PC-9 (cell line): Measurements from ENCODE around the gene GALNT2. TPM values are rescaled to one million over a fixed set of nuclear protein-coding genes. Genes with fewer than 3 reads are reported as not detected.

ENCODE experiments used
- BruUV-seq: library from RNA; stranded (reverse); fragments of 400-500 nt; replicated peaks from 2 replicates; lab custom pipeline; 2021; lab: Mats Ljungman, UMichigan
- CTCF ChIA-PET: fragments of 300-600 bp; sonication (Branson Sonifier 250); formaldehyde crosslinking; loops from one replicate; lab custom pipeline; 2022; ENCODE audit warnings: antibody characterized with exemption; lab: Charles Lee
- POLR2A ChIA-PET: fragments of 300-600 bp; sonication (Branson Sonifier 250); formaldehyde crosslinking; loops from one replicate; lab custom pipeline; 2022; ENCODE audit warnings: antibody characterized with exemption; ENCODE audit not compliant: unreplicated experiment; lab: Charles Lee
- DNase-seq, 2 experiments: peaks; one replicate each; pipeline versions ENCODE4 v3.0.0 to v3.0.0-alpha.2; 2015 to 2022; ENCODE audit warnings: mixed read lengths in 1 of 2
- H2AFZ ChIP-seq: fragments of 200-600 bp; sonication (generic); 2 replicates; pipeline ENCODE4 v1.8.1; 2017; ENCODE audit warnings: antibody characterized with exemption
- H3F3A ChIP-seq: fragments of 200-600 bp; sonication (generic); 2 replicates; pipeline ENCODE4 v1.8.1; 2017; ENCODE audit warnings: antibody characterized with exemption, mild to moderate bottlenecking, low read depth; ENCODE audit not compliant: insufficient read depth
- H3K27ac ChIP-seq: fragments of 200-600 bp; sonication (generic); 2 replicates; pipeline ENCODE4 v1.6.1; 2016; ENCODE audit warnings: mixed run types
- H3K27me3 ChIP-seq: fragments of 200-600 bp; sonication (generic); 2 replicates; pipeline ENCODE4 v1.6.1; 2016; ENCODE audit warnings: low read depth, mixed run types; ENCODE audit not compliant: insufficient read depth
- H3K36me3 ChIP-seq: fragments of 200-600 bp; sonication (generic); 2 replicates; pipeline ENCODE4 v1.6.1; 2016; ENCODE audit warnings: low read depth, mixed run types
- H3K4me1 ChIP-seq: fragments of 200-600 bp; sonication (generic); replicated peaks from 2 replicates; pipeline ENCODE4 v1.6.1; 2016; ENCODE audit warnings: mixed run types; ENCODE audit not compliant: insufficient read depth
- H3K4me2 ChIP-seq: fragments of 200-600 bp; sonication (generic); 2 replicates; pipeline ENCODE4 v1.6.1; 2017; ENCODE audit warnings: mixed run types
- H3K4me3 ChIP-seq: fragments of 200-600 bp; sonication (generic); 2 replicates; pipeline ENCODE4 v1.6.1; 2016; ENCODE audit warnings: mixed run types
- H3K79me2 ChIP-seq: fragments of 200-600 bp; sonication (generic); 2 replicates; pipeline ENCODE4 v1.6.1; 2017; ENCODE audit warnings: low read depth, mixed run types
- H3K9me2 ChIP-seq: fragments of 200-600 bp; sonication (generic); 2 replicates; pipeline ENCODE4 v1.8.1; 2017; ENCODE audit warnings: mild to moderate bottlenecking; ENCODE audit not compliant: insufficient read depth
- H3K9me3 ChIP-seq: fragments of 200-600 bp; sonication (generic); 2 replicates; pipeline ENCODE4 v1.8.1; 2016; ENCODE audit warnings: low read depth; ENCODE audit not compliant: insufficient read depth
- H4K20me1 ChIP-seq: fragments of 200-600 bp; sonication (generic); 2 replicates; pipeline ENCODE4 v1.8.1; 2017; ENCODE audit not compliant: insufficient read depth
- EZH2 ChIP-seq: fragments of 200-600 bp; sonication (generic); IDR thresholded peaks from 2 replicates; pipeline ENCODE4 v1.8.0; 2017; ENCODE audit warnings: antibody characterized with exemption, low read depth
- intact Hi-C: fragments of 100-400 bp; cut with micrococcal nuclease; formaldehyde crosslinking; loops from one replicate; pipeline ENCODE4 v1.10.0; 2022; ENCODE audit not compliant: unreplicated experiment
- total RNA-seq: library from RNA; stranded (reverse); gene quantifications from 2 replicates; pipeline ENCODE4 v1.2.3, GENCODE V29; 2021
- TF ChIP-seq, protein P1 (sequence below): fragments of 200-600 bp; sonication (generic); conservative IDR thresholded peaks from 2 replicates; pipeline ENCODE4 v1.6.1; 2017; ENCODE audit warnings: mixed run types, antibody characterized with exemption, mild to moderate bottlenecking, moderate library complexity

The GALNT2 gene
- total RNA-seq, 1 experiment from 2014 or later, result 121 TPM

DNA sequence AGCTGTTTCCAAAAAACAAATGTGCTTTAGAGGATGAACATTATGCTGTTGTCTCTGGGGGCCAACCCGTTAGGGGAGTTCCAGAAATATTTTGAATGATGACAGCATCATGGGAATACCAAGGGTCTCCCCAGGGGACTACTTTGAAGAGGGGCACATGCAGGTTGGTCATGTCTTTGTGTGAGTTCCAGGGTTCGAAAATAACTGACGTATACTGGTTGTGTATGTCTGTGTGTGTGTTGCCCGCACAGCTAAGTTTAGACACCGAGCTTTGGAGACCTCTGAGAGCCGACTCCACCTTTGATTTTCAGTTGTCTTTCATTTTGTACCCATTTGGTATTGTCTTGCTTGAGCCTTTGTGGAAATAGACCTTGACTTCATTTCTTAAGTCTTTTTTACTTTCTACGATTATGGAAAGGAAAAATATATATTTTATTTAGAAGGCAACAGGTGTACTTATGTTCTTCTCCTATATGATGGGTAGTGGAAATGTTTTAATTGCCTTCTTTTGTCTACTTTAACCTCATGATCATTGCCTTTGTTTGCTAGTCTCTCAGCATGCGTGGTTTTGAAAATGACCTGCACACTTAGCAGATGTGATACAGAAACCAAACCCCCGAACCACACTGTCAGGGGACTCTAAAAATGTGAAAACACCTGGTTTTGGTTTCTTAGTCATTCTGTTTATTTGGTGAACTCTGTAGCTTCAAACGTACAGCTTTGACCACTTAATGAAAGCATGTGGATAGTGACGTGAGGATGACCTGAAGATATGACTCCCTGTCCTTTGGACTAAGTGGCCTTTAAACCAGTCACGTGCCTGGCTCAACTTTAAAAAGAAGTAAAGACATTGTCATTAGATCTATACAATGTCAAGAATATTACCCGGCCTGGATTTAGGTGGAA, 56.5 kb downstream of the GALNT2 start:
- Histone ChIP-seq H3K4me3 (no peak overlapping the region), H3K4me1 (peaks cover 14% of the 10 kb centered on the region), H3F3A (no peaks in the 10 kb centered on the region), H4K20me1 (peaks cover 4% of the 10 kb centered on the region; the same call in 1 of the 2 replicates), H3K36me3 (peaks cover 3% of the 10 kb centered on the region; the same call in 1 of the 2 replicates), H2AFZ (no peak overlapping the region), H3K27me3 (no peaks in the 10 kb centered on the region), H3K4me2 (no peak overlapping the region), H3K9me2 (no peaks in the 10 kb centered on the region), H3K79me2 (peaks cover 21% of the 10 kb centered on the region), H3K9me3 (no peaks in the 10 kb centered on the region), H3K27ac (no peak overlapping the region)
- POLR2A ChIA-PET, result no interaction called here
- BruUV-seq, result no TSS peak
- DNase-seq, result no peak
- CTCF ChIA-PET, result no interaction called here
- intact Hi-C loops, result no loop called here
- TF ChIP-seq, protein P1, sequence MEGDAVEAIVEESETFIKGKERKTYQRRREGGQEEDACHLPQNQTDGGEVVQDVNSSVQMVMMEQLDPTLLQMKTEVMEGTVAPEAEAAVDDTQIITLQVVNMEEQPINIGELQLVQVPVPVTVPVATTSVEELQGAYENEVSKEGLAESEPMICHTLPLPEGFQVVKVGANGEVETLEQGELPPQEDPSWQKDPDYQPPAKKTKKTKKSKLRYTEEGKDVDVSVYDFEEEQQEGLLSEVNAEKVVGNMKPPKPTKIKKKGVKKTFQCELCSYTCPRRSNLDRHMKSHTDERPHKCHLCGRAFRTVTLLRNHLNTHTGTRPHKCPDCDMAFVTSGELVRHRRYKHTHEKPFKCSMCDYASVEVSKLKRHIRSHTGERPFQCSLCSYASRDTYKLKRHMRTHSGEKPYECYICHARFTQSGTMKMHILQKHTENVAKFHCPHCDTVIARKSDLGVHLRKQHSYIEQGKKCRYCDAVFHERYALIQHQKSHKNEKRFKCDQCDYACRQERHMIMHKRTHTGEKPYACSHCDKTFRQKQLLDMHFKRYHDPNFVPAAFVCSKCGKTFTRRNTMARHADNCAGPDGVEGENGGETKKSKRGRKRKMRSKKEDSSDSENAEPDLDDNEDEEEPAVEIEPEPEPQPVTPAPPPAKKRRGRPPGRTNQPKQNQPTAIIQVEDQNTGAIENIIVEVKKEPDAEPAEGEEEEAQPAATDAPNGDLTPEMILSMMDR, result no peak
- no peak for TF ChIP-seq EZH2

GRCh38 chr1:230124186-230125128, 57.4 kb downstream of the GALNT2 start:
- Histone ChIP-seq H3K4me3 (no peak overlapping the region), H3K27ac (no peak overlapping the region), H3K9me3 (no peaks in the 10 kb centered on the region), H3K27me3 (no peaks in the 10 kb centered on the region), H3K36me3 (peaks cover 3% of the 10 kb centered on the region; the same call in 1 of the 2 replicates), H3K9me2 (no peaks in the 10 kb centered on the region), H3K4me1 (peaks cover 14% of the 10 kb centered on the region), H3K79me2 (peaks cover 22% of the 10 kb centered on the region), H2AFZ (no peak overlapping the region), H3K4me2 (no peak overlapping the region), H4K20me1 (peaks cover 4% of the 10 kb centered on the region; the same call in 1 of the 2 replicates), H3F3A (no peaks in the 10 kb centered on the region)
- TF ChIP-seq, protein P1, result no peak
- TF ChIP-seq EZH2, result no peak
- DNase-seq, result no peak
- intact Hi-C loops, result no loop called here
- ChIA-PET POLR2A (no interaction called here), CTCF (no interaction called here)
- no TSS peak for BruUV-seq

- TF ChIP-seq, protein P1, result no peak
- no peak for TF ChIP-seq EZH2
- POLR2A ChIA-PET, result no interaction called here
- Histone ChIP-seq H4K20me1 (peaks cover 4% of the 10 kb centered on the region; the same call in 1 of the 2 replicates), H2AFZ (no peak overlapping the region), H3K4me2 (no peak overlapping the region; the same call in 1 of the 2 replicates), H3K4me1 (peaks cover 14% of the 10 kb centered on the region), H3F3A (no peaks in the 10 kb centered on the region), H3K9me2 (no peaks in the 10 kb centered on the region), H3K4me3 (no peak overlapping the region), H3K79me2 (peaks cover 26% of the 10 kb centered on the region), H3K27me3 (no peaks in the 10 kb centered on the region), H3K27ac (no peak overlapping the region), H3K36me3 (peaks cover 3% of the 10 kb centered on the region; the same call in 1 of the 2 replicates), H3K9me3 (no peaks in the 10 kb centered on the region)
- CTCF ChIA-PET, result no interaction called here
- no TSS peak for BruUV-seq
- intact Hi-C loops, result no loop called here
- no peak for DNase-seq
Measured at GRCh38 chr1:230125141-230125540, 58.1 kb downstream of the GALNT2 start.
